Activated CD8-positive, alpha-beta memory T cell treated with anti-CD3 and anti-CD28 coated beads, Interleukin-2, amount 50 U/mL, for 24 hours (primary cell): Measurements from ENCODE around the gene ZBTB49.
"Not testable (repeated sequence)": the region's sequence is repeated elsewhere in the genome, so short reads cannot be mapped to it uniquely, and the experiment has no call there.

ENCODE experiments used
- DNase-seq: peaks from one replicate; pipeline ENCODE4 v3.0.0-alpha.2; 2020; ENCODE audit errors: extremely low read depth

Gene ZBTB49

GRCh38 chr4:4326166-4326565, 36.1 kb downstream of the ZBTB49 start:
- DNase-seq, result no peak

- no peak for DNase-seq
Measured at GRCh38 chr4:4327652-4328121, 37.6 kb downstream of the ZBTB49 start.

GRCh38 chr4:4328206-4328605, 38.2 kb downstream of the ZBTB49 start:
- DNase-seq, result no peak

- DNase-seq, result no peak
Measured at GRCh38 chr4:4328840-4329239, 38.8 kb downstream of the ZBTB49 start.

- no peak for DNase-seq
Measured at GRCh38 chr4:4329496-4329895, 39.4 kb downstream of the ZBTB49 start.

- DNase-seq, result no peak
Measured at GRCh38 chr4:4330794-4331193, 40.7 kb downstream of the ZBTB49 start.

- DNase-seq, result no peak
Measured at GRCh38 chr4:4332529-4332928, 42.5 kb downstream of the ZBTB49 start.

GRCh38 chr4:4333265-4333706, 43.2 kb downstream of the ZBTB49 start:
- DNase-seq, result no peak

GRCh38 chr4:4334798-4335520, 44.9 kb downstream of the ZBTB49 start:
- DNase-seq, result peak; percentile 8

GRCh38 chr4:4338210-4339001, 48.4 kb downstream of the ZBTB49 start:
- DNase-seq, result no peak

GRCh38 chr4:4339504-4340085, 49.5 kb downstream of the ZBTB49 start:
- no peak for DNase-seq

- no peak for DNase-seq
Measured at GRCh38 chr4:4341861-4342650, 52.0 kb downstream of the ZBTB49 start.

- no peak for DNase-seq
Measured at GRCh38 chr4:4343038-4343437, 53.0 kb downstream of the ZBTB49 start.

- no peak for DNase-seq
Measured at GRCh38 chr4:4344915-4345527, 55.0 kb downstream of the ZBTB49 start.

- DNase-seq, result no peak
Measured at GRCh38 chr4:4347585-4347984, 57.5 kb downstream of the ZBTB49 start.

GRCh38 chr4:4348585-4348984, 58.5 kb downstream of the ZBTB49 start:
- DNase-seq, result not testable (repeated sequence)

- DNase-seq, result no peak
Measured at GRCh38 chr4:4349867-4350266, 59.8 kb downstream of the ZBTB49 start.

GRCh38 chr4:4350909-4351308, 60.9 kb downstream of the ZBTB49 start:
- no peak for DNase-seq

GRCh38 chr4:4355302-4355701, 65.3 kb downstream of the ZBTB49 start:
- DNase-seq, result no peak

- DNase-seq, result no peak
Measured at GRCh38 chr4:4356106-4357041, 66.3 kb downstream of the ZBTB49 start.
